ENCODE measurements around the gene TRPV5. TPM values are rescaled to one million over a fixed set of nuclear protein-coding genes. Genes with fewer than 3 reads are reported as not detected.

TRPV5 gene
- polyA plus RNA-seq, 2 of the 4 experiments (the other 2 are of a cell fraction): not detected

- Histone ChIP-seq H3K4me3 (no peak overlapping the region), H3K9me3 (no peaks in the 10 kb centered on the region), H3K27ac (no peak overlapping the region), H3K4me2 (no peak overlapping the region), H3K4me1 (no peaks in the 10 kb centered on the region)
- 17% methylated on average over 7 of the region's 7 CpGs for WGBS (ENCODE audit: missing lambda C conversion rate)
- ChIA-PET POLR2A (no interaction called here), CTCF (no interaction called here)
- FAIRE-seq (no peak), ATAC-seq (no peak), DNase-seq (ENCODE audit: low read depth in 1 of 2, low spot score in 1 of 2) (no peak)
- no peak for TF ChIP-seq CTCF (IDR thresholded peaks at IDR 0.05)
- no peak for TF ChIP-seq CHD4 (IDR thresholded peaks at IDR 0.05; ENCODE audit: borderline replicate concordance)
- TF ChIP-seq POLR2AphosphoS2 (conservative IDR thresholded peaks at IDR 0.05; ENCODE audit: low read length): no peak
- no peak for TF ChIP-seq ZSCAN20 (CRISPR knock-in tag; IDR thresholded peaks at IDR 0.05)
- TF ChIP-seq NFE2L2 (conservative IDR thresholded peaks at IDR 0.05; ENCODE audit: low read length): no peak
- no peak for TF ChIP-seq E2F6 (IDR thresholded peaks at IDR 0.05; ENCODE audit: borderline replicate concordance, low read depth)
- no peak for TF ChIP-seq RFX5 (IDR thresholded peaks at IDR 0.05)
- no peak for TF ChIP-seq RAD21 (conservative IDR thresholded peaks at IDR 0.05 in 1 of 2, IDR thresholded peaks at IDR 0.05 in 1 of 2)
- no peak for TF ChIP-seq CBX2 (IDR thresholded peaks at IDR 0.05; ENCODE audit: borderline replicate concordance, low read depth)
- no peak for TF ChIP-seq CBX8 (IDR thresholded peaks at IDR 0.05)
- no peak for TF ChIP-seq BCL3 (IDR thresholded peaks at IDR 0.05)
- no peak for TF ChIP-seq ELK1 (IDR thresholded peaks at IDR 0.05; ENCODE audit: low read depth, low read length)
Measured at GRCh38 chr7:142897691-142898090, 35.9 kb downstream of the TRPV5 start.

DNA sequence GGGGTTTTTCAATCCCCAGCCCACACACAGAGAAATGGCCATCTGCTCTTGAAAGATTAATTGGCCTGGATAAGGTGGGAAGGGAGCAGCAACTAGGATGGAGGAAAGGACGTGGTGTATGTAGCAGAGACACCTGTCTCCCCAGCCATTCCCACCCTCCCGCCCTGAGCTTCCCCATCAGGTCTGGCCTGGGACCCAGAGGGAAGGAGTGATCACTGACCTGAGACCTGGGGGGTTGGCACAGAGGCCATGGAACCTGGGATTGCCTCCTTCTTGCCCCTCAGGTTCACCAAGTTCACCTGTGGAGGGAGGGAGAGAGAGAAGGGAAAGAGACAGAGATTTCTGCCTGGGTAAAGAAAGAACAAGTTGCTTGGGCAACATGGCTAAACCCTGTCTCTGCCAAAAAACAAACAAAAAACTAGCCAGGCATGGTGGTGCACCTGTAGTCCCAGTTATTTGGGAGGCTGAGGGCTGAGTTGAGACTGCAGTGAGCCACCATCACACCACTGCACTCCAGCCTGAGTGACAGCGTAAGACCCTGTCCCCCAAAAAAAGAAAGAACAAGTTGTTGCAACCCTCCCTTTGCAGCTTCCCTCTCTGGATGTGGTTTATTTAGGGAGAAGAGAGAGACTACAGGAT is 36.7 kb downstream of the TRPV5 start:
- no peaks in the 10 kb centered on the region for H3K9me3 ChIP-seq
- POLR2A ChIA-PET: no interaction called here
- H3K27ac ChIP-seq: no peak overlapping the region
- TF ChIP-seq NPAS2 (CRISPR knock-in tag; IDR thresholded peaks at IDR 0.05; ENCODE audit: borderline replicate concordance): no peak
- TF ChIP-seq MAZ (IDR thresholded peaks at IDR 0.05; ENCODE audit: borderline replicate concordance, low read depth, low read length): no peak
- TF ChIP-seq KDM5A (IDR thresholded peaks at IDR 0.05): no peak
- no peak for TF ChIP-seq ZC3H11A (IDR thresholded peaks at IDR 0.05)
- no peak for TF ChIP-seq CBX8 (IDR thresholded peaks at IDR 0.05)
- no peak for TF ChIP-seq RAD21 (conservative IDR thresholded peaks at IDR 0.05 in 1 of 2, IDR thresholded peaks at IDR 0.05 in 1 of 2)
- no peak for TF ChIP-seq PBX3 (IDR thresholded peaks at IDR 0.05)
- H3K4me3 ChIP-seq: no peak overlapping the region
- ATAC-seq (no peak), FAIRE-seq (no peak), DNase-seq (ENCODE audit: low read depth in 1 of 2, low spot score in 1 of 2) (no peak)
- H3K4me2 ChIP-seq: no peak overlapping the region
- WGBS (ENCODE audit: missing lambda C conversion rate): 43% methylated on average over 3 of the region's 3 CpGs
- no peaks in the 10 kb centered on the region for H3K4me1 ChIP-seq
- CTCF ChIA-PET: no interaction called here

Data from A549 (cell line).